Body of pancreas (tissue), 4 donors: ENCODE results near the gene TRPM2. TPM values are rescaled to one million over a fixed set of nuclear protein-coding genes. Genes with fewer than 3 reads are reported as not detected.
"Not testable (repeated sequence)": the region's sequence is repeated elsewhere in the genome, so short reads cannot be mapped to it uniquely, and the experiment has no call there.

Experiments used
- ATAC-seq: fragments of 150-250 bp; one replicate; pipeline ENCODE4 v1.9.1; 2016
- DNase-seq, 4 donors: peaks; one replicate each; pipeline ENCODE4 v3.0.0-alpha.2; 2019
- H3K27ac ChIP-seq, 4 donors: fragments of 200-600 bp; sonication (generic); 1 replicate in 3 of 4; 2 replicates in 1 of 4; pipeline versions ENCODE4 v1.5.1 to v1.6.1; 2016 to 2019; ENCODE audit warnings: mild to moderate bottlenecking in 1 of 4, mixed read lengths in 1 of 4, moderate library complexity in 1 of 4
- H3K27me3 ChIP-seq, 2 donors: fragments of 200-600 bp; sonication (generic); one replicate each; pipeline ENCODE4 v1.6.0; 2016; ENCODE audit warnings: mild to moderate bottlenecking in 1 of 2
- H3K36me3 ChIP-seq, 2 donors: fragments of 200-600 bp; sonication (generic); replicated peaks in 1 of 2; 2 replicates each; pipeline ENCODE4 v1.5.1; 2016; ENCODE audit warnings: low read depth in 2 of 2; ENCODE audit not compliant: insufficient read depth in 1 of 2
- H3K4me1 ChIP-seq: fragments of 200-600 bp; sonication (generic); one replicate; pipeline ENCODE4 v1.6.0; 2016
- H3K4me3 ChIP-seq, 2 donors: fragments of 200-600 bp; sonication (generic); 1 replicate in 1 of 2; 2 replicates in 1 of 2; pipeline ENCODE4 v1.5.1; 2016 to 2019
- H3K9me3 ChIP-seq, 3 donors: fragments of 200-600 bp; sonication (generic); 1 replicate in 2 of 3; 2 replicates in 1 of 3; pipeline ENCODE4 v1.5.1; 2016
- POLR2A ChIP-seq, 3 donors: fragments of 450-650 bp; IDR thresholded peaks; one replicate each; pipeline ENCODE4 v1.6.1; 2016; ENCODE audit warnings: antibody characterized with exemption in 3 of 3, mild to moderate bottlenecking in 2 of 3
- WGBS, 2 donors: methylation state at CpG; one replicate each; pipeline ENCODE4 v1.1.5; 2017; 5-methylcytosine and 5-hydroxymethylcytosine counted together
- intact Hi-C: fragments of 100-400 bp; cut with DNase I; formaldehyde crosslinking; loops from one replicate; pipeline ENCODE4 v1.15.1; 2023
- total RNA-seq, 2 donors: library from RNA; depleted of rRNA; stranded (reverse); fragments of >200 nt; gene quantifications; one replicate each; pipeline ENCODE4 v1.1.0, GENCODE V29; 2016
- TF ChIP-seq, protein P1 (sequence below), 7 experiments: fragments of 450-650 bp in 4 of 7; fragments of 200-600 bp in 3 of 7; sonication (generic) in 3 of 7; IDR thresholded peaks; one replicate each; pipeline ENCODE4 v1.5.1; 2016 to 2019; ENCODE audit warnings: antibody characterized with exemption in 7 of 7

TRPM2 gene
- total RNA-seq, 2 donors from 2014 or later: 2.1 to 2.3 TPM

GRCh38 chr21:44414291-44415072 is 61.1 kb downstream of the TRPM2 start:
- Histone ChIP-seq H3K4me3 (no peak overlapping the region), H3K9me3 (no peaks in the 10 kb centered on the region), H3K27ac (no peak overlapping the region), H3K4me1 (no peaks in the 10 kb centered on the region), H3K36me3 (no peaks in the 10 kb centered on the region), H3K27me3 (no peaks in the 10 kb centered on the region)
- DNase-seq (peak in 1 of 4 donors; percentile 8), ATAC-seq (no peak)
- intact Hi-C loops: no loop called here
- TF ChIP-seq, protein P1, sequence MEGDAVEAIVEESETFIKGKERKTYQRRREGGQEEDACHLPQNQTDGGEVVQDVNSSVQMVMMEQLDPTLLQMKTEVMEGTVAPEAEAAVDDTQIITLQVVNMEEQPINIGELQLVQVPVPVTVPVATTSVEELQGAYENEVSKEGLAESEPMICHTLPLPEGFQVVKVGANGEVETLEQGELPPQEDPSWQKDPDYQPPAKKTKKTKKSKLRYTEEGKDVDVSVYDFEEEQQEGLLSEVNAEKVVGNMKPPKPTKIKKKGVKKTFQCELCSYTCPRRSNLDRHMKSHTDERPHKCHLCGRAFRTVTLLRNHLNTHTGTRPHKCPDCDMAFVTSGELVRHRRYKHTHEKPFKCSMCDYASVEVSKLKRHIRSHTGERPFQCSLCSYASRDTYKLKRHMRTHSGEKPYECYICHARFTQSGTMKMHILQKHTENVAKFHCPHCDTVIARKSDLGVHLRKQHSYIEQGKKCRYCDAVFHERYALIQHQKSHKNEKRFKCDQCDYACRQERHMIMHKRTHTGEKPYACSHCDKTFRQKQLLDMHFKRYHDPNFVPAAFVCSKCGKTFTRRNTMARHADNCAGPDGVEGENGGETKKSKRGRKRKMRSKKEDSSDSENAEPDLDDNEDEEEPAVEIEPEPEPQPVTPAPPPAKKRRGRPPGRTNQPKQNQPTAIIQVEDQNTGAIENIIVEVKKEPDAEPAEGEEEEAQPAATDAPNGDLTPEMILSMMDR (IDR thresholded peaks at IDR 0.05): no peak
- no peak for TF ChIP-seq POLR2A (IDR thresholded peaks at IDR 0.05)
- WGBS, 2 donors: 70 to 74% methylated on average over 13 to 30 of the region's 30 CpGs

GRCh38 chr21:44415073-44416025 is 61.9 kb downstream of the TRPM2 start:
- no peaks in the 10 kb centered on the region for H3K27me3 ChIP-seq
- WGBS, 2 donors: 42 to 47% methylated on average over 23 to 24 of the region's 24 CpGs
- H3K4me3 ChIP-seq: no peak overlapping the region
- TF ChIP-seq POLR2A (IDR thresholded peaks at IDR 0.05): no peak
- TF ChIP-seq, protein P1 (IDR thresholded peaks at IDR 0.05): no peak
- DNase-seq (no peak), ATAC-seq (no peak)
- intact Hi-C loops: no loop called here
- H3K36me3 ChIP-seq: no peaks in the 10 kb centered on the region
- H3K9me3 ChIP-seq: no peaks in the 10 kb centered on the region
- H3K27ac ChIP-seq: no peak overlapping the region
- no peaks in the 10 kb centered on the region for H3K4me1 ChIP-seq

GRCh38 chr21:44416193-44416592 is 62.8 kb downstream of the TRPM2 start:
- Histone ChIP-seq H3K9me3 (no peaks in the 10 kb centered on the region), H3K4me1 (no peaks in the 10 kb centered on the region), H3K36me3 (no peaks in the 10 kb centered on the region), H3K27me3 (no peaks in the 10 kb centered on the region), H3K27ac (no peak overlapping the region), H3K4me3 (no peak overlapping the region)
- DNase-seq (no peak), ATAC-seq (no peak)
- WGBS, 2 donors: 42 to 46% methylated on average over 4 to 8 of the region's 8 CpGs
- TF ChIP-seq, protein P1 (IDR thresholded peaks at IDR 0.05): no peak
- no peak for TF ChIP-seq POLR2A (IDR thresholded peaks at IDR 0.05)
- intact Hi-C loops: no loop called here

DNA sequence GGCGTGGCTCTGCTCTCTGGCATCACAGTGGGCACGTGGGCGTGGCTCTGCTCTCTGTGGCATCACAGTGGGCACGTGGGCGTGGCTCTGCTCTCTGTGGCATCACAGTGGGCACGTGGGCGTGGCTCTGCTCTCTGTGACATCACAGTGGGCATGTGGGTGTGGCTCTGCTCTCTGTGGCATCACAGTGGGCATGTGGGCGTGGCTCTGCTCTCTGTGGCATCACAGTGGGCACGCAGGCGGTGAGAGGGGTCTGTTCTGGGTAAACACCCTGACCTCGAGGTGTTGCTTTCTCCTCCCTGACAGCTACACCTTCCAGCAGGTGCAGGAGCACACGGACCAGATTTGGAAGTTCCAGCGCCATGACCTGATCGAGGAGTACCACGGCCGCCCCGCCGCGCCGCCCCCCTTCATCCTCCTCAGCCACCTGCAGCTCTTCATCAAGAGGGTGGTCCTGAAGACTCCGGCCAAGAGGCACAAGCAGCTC is 64.2 kb downstream of the TRPM2 start:
- H3K9me3 ChIP-seq, H3K27me3 ChIP-seq, H3K4me3 ChIP-seq, H3K36me3 ChIP-seq, H3K27ac ChIP-seq, ATAC-seq, H3K4me1 ChIP-seq, intact Hi-C loops: not testable (repeated sequence)
- 87% methylated on average over 9 to 18 of the region's 21 CpGs for WGBS, 2 donors
- DNase-seq: peak in 1 of 4 donors; percentile 4
